ENCODE measurements around the gene LRIG1. TPM values are rescaled to one million over a fixed set of nuclear protein-coding genes. Genes with fewer than 3 reads are reported as not detected.

LRIG1 gene
- total and polyA plus RNA-seq, 2 donors from 2014 or later: 8.2 to 20.6 TPM

DNA sequence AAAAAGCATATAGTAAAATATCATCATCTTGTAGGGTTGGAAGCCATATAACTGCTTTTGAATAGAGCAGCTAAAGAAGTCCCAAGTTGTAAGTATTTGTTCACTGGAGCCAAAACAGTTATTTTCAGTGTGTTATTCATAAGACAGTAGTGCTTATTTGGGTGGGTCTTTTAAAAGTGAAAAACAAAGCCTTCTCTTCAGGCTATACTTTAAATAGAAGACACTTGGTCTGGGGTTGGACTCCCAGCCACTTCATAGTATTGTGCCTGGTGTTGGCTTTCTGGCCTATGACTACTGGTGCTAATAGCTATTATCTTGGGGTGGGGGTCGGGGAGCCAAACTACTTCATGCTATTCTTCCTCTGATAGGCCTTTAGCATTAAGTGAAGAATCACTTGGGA, 144.8 kb downstream of the LRIG1 start:
- Histone ChIP-seq H3K9me3 (ENCODE audit: control insufficient read depth in 2 of 3, insufficient read depth in 1 of 3, low read length in 3 of 3) (no peaks in the 10 kb centered on the region), H3K27ac (ENCODE audit: low read depth in 2 of 2, low read length in 2 of 2) (no peak overlapping the region), H3K36me3 (ENCODE audit: control insufficient read depth in 2 of 3, insufficient read depth in 3 of 3, low read length in 3 of 3) (no peaks in the 10 kb centered on the region), H3K4me1 (ENCODE audit: control insufficient read depth in 2 of 3, insufficient read depth in 2 of 3, low read depth in 1 of 3, low read length in 3 of 3) (peaks cover 0 to 5% (median 0%) of the 10 kb centered on the region in 3 donors), H3K4me3 (ENCODE audit: low read length in 3 of 3) (no peak overlapping the region), H3K27me3 (ENCODE audit: control insufficient read depth, insufficient read depth, low read length) (no peaks in the 10 kb centered on the region), H3K9ac (ENCODE audit: low read length in 3 of 3) (no peak overlapping the region)
- DNase-seq (no peak), FAIRE-seq (no peak)
- intact Hi-C loops (cut with DNase I): no loop called here
- TF ChIP-seq, protein P1, sequence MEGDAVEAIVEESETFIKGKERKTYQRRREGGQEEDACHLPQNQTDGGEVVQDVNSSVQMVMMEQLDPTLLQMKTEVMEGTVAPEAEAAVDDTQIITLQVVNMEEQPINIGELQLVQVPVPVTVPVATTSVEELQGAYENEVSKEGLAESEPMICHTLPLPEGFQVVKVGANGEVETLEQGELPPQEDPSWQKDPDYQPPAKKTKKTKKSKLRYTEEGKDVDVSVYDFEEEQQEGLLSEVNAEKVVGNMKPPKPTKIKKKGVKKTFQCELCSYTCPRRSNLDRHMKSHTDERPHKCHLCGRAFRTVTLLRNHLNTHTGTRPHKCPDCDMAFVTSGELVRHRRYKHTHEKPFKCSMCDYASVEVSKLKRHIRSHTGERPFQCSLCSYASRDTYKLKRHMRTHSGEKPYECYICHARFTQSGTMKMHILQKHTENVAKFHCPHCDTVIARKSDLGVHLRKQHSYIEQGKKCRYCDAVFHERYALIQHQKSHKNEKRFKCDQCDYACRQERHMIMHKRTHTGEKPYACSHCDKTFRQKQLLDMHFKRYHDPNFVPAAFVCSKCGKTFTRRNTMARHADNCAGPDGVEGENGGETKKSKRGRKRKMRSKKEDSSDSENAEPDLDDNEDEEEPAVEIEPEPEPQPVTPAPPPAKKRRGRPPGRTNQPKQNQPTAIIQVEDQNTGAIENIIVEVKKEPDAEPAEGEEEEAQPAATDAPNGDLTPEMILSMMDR (IDR thresholded peaks at IDR 0.05; ENCODE audit: borderline replicate concordance, extremely low read depth, insufficient read depth): no peak

DNA sequence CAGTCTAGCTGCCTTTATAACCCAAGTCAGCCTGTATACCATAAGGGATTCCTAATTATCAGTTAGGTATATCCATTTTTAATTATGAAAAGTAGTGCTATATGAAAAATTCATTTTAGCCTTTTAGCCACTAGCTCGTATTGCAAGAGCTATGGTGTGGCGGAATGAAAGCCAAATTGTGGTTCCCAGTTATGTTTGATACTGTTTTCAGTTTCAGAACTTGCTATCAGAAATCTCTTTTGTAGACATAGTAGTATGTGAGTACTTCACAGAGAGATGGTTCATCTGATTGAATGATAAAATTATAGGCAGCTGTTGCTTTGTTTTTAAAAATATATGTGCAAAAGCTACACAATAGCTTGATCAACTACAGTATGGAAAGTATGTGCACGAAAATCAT, 145.4 kb downstream of the LRIG1 start:
- DNase-seq (no peak), FAIRE-seq (no peak)
- Histone ChIP-seq H3K9ac (ENCODE audit: low read length in 3 of 3) (no peak overlapping the region), H3K36me3 (ENCODE audit: control insufficient read depth in 2 of 3, insufficient read depth in 3 of 3, low read length in 3 of 3) (no peaks in the 10 kb centered on the region), H3K4me3 (ENCODE audit: low read length in 3 of 3) (no peak overlapping the region), H3K9me3 (ENCODE audit: control insufficient read depth in 2 of 3, insufficient read depth in 1 of 3, low read length in 3 of 3) (no peaks in the 10 kb centered on the region), H3K27me3 (ENCODE audit: control insufficient read depth, insufficient read depth, low read length) (no peaks in the 10 kb centered on the region), H3K4me1 (ENCODE audit: control insufficient read depth in 2 of 3, insufficient read depth in 2 of 3, low read depth in 1 of 3, low read length in 3 of 3) (peaks cover 0 to 5% (median 0%) of the 10 kb centered on the region in 3 donors), H3K27ac (ENCODE audit: low read depth in 2 of 2, low read length in 2 of 2) (no peak overlapping the region)
- intact Hi-C loops (cut with DNase I): no loop called here
- TF ChIP-seq, protein P1 (IDR thresholded peaks at IDR 0.05; ENCODE audit: borderline replicate concordance, extremely low read depth, insufficient read depth): no peak

DNA sequence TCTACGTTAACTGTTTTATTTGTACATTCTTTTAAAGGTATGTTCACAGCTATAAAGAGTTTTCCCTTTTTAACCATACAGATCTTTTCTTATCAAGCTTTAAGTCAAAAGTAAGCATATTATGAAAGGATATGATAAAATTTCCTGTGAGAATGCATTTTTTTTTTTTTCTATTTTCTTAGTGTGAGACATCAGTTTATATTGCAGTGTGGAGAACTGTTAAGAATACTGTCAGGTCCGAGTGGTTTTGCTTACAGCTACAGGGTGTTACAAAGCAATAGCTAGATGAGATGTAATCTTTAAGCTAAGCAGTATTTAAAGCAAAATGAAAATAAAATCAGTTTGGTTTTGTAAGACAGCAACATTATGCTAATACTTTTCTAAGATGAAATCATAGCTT, 146.8 kb downstream of the LRIG1 start:
- H3K4me1 ChIP-seq (ENCODE audit: control insufficient read depth in 2 of 3, insufficient read depth in 2 of 3, low read depth in 1 of 3, low read length in 3 of 3): peaks cover 0 to 5% (median 0%) of the 10 kb centered on the region in 3 donors

More for the DNA sequence above, 146.8 kb downstream of the LRIG1 start:
- Histone ChIP-seq H3K9me3 (ENCODE audit: control insufficient read depth in 2 of 3, insufficient read depth in 1 of 3, low read length in 3 of 3) (no peaks in the 10 kb centered on the region), H3K27me3 (ENCODE audit: control insufficient read depth, insufficient read depth, low read length) (no peaks in the 10 kb centered on the region), H3K4me3 (ENCODE audit: low read length in 3 of 3) (no peak overlapping the region), H3K27ac (ENCODE audit: low read depth in 2 of 2, low read length in 2 of 2) (no peak overlapping the region), H3K36me3 (ENCODE audit: control insufficient read depth in 2 of 3, insufficient read depth in 3 of 3, low read length in 3 of 3) (no peaks in the 10 kb centered on the region), H3K9ac (ENCODE audit: low read length in 3 of 3) (no peak overlapping the region)
- FAIRE-seq (no peak), DNase-seq (no peak)
- TF ChIP-seq, protein P1 (IDR thresholded peaks at IDR 0.05; ENCODE audit: borderline replicate concordance, extremely low read depth, insufficient read depth): no peak
- intact Hi-C loops (cut with DNase I): no loop called here
